Osteoblast (primary cell): Measurements from ENCODE around the gene PUM1. TPM values are rescaled to one million over a fixed set of nuclear protein-coding genes. Genes with fewer than 3 reads are reported as not detected.

Experiments used
- DNase-seq: peaks from one replicate; pipeline ENCODE4 v3.0.0; 2011; ENCODE audit warnings: low spot score, mixed read lengths; ENCODE audit not compliant: insufficient read length; ENCODE audit errors: missing footprints
- H2AFZ ChIP-seq: 2 replicates; pipeline ENCODE4 v1.6.0; 2011; ENCODE audit warnings: mild to moderate bottlenecking, low read length
- H3K27ac ChIP-seq: 2 replicates; pipeline ENCODE4 v1.5.1; 2011; ENCODE audit warnings: mild to moderate bottlenecking, low read depth, low read length, moderate library complexity
- H3K27me3 ChIP-seq: 2 replicates; pipeline ENCODE4 v1.6.0; 2012; ENCODE audit warnings: mild to moderate bottlenecking, control low read depth, inconsistent platforms, low read length, moderate library complexity; ENCODE audit not compliant: insufficient read depth
- H3K36me3 ChIP-seq: 2 replicates; pipeline ENCODE4 v1.5.1; 2011; ENCODE audit warnings: mild to moderate bottlenecking, low read length, control low read depth, moderate library complexity; ENCODE audit not compliant: insufficient read depth
- H3K4me1 ChIP-seq: 2 replicates; pipeline ENCODE4 v1.5.1; 2011; ENCODE audit warnings: mild to moderate bottlenecking, low read length, control low read depth, moderate library complexity; ENCODE audit not compliant: insufficient read depth
- H3K4me2 ChIP-seq: 2 replicates; pipeline ENCODE4 v1.6.0; 2011; ENCODE audit warnings: mild to moderate bottlenecking, low read length; ENCODE audit not compliant: insufficient read depth
- H3K4me3 ChIP-seq: fragments of 200-600 bp; sonication (generic); 3 replicates; pipeline ENCODE4 v1.5.1; 2012; ENCODE audit warnings: mild to moderate bottlenecking, low read length, inconsistent platforms; ENCODE audit not compliant: insufficient read depth
- H3K79me2 ChIP-seq: 2 replicates; pipeline ENCODE4 v1.6.0; 2012; ENCODE audit warnings: mild to moderate bottlenecking, low read length, control low read depth, inconsistent platforms; ENCODE audit not compliant: insufficient read depth
- H3K9me3 ChIP-seq: 2 replicates; pipeline ENCODE4 v1.5.1; 2011; ENCODE audit warnings: low read depth, low read length, control low read depth
- H4K20me1 ChIP-seq: 2 replicates; pipeline ENCODE4 v1.6.0; 2012; ENCODE audit warnings: mild to moderate bottlenecking, low read length, control low read depth; ENCODE audit not compliant: insufficient read depth
- total RNA-seq: library from RNA; depleted of rRNA; stranded (reverse); fragments of >200 nt; gene quantifications from 2 replicates; pipeline ENCODE4 v1.2.3, GENCODE V29; 2012
- TF ChIP-seq, protein P1 (sequence below): IDR thresholded peaks from 2 replicates; pipeline ENCODE4 v1.5.1; 2011; ENCODE audit warnings: mild to moderate bottlenecking, low read depth, low read length, moderate library complexity; ENCODE audit errors: extremely low read depth

The PUM1 gene
- total RNA-seq, 1 donor = 68.8 TPM

- Histone ChIP-seq H3K36me3 (peaks cover 62% of the 10 kb centered on the region), H3K4me2 (no peak overlapping the region), H3K9me3 (no peaks in the 10 kb centered on the region), H3K79me2 (peaks cover 6% of the 10 kb centered on the region), H4K20me1 (peaks cover 19% of the 10 kb centered on the region), H3K27ac (no peak overlapping the region), H2AFZ (no peak overlapping the region), H3K27me3 (no peaks in the 10 kb centered on the region), H3K4me3 (no peak overlapping the region), H3K4me1 (peaks cover 9% of the 10 kb centered on the region)
- DNase-seq = no peak
- TF ChIP-seq, protein P1, sequence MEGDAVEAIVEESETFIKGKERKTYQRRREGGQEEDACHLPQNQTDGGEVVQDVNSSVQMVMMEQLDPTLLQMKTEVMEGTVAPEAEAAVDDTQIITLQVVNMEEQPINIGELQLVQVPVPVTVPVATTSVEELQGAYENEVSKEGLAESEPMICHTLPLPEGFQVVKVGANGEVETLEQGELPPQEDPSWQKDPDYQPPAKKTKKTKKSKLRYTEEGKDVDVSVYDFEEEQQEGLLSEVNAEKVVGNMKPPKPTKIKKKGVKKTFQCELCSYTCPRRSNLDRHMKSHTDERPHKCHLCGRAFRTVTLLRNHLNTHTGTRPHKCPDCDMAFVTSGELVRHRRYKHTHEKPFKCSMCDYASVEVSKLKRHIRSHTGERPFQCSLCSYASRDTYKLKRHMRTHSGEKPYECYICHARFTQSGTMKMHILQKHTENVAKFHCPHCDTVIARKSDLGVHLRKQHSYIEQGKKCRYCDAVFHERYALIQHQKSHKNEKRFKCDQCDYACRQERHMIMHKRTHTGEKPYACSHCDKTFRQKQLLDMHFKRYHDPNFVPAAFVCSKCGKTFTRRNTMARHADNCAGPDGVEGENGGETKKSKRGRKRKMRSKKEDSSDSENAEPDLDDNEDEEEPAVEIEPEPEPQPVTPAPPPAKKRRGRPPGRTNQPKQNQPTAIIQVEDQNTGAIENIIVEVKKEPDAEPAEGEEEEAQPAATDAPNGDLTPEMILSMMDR = no peak
These were observed 130.9 kb downstream of the PUM1 start for GRCh38 chr1:30934613-30935012.

DNA sequence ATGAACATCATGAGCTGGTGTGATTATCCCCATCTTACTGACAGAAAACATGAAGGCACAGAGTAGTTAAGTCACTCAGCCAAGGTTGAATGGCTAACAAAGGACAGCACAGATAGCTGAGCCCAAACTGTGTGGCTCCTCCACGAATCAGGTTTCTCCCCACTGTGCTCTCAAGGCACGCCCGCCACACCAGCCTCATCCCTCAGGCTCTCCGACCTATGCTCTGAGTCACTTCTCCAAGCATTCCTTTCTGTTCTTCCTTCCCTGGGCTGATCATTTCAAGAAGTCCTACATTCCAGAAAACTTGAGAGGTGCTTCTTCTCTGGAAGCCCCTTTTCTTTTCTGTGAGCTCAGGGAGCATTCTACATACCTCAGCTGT, 131.7 kb downstream of the PUM1 start:
- Histone ChIP-seq H3K27ac (peak overlapping the region; percentile 28), H3K4me2 (no peak overlapping the region), H3K9me3 (no peaks in the 10 kb centered on the region), H2AFZ (no peak overlapping the region), H3K79me2 (peaks cover 5% of the 10 kb centered on the region), H3K27me3 (no peaks in the 10 kb centered on the region), H3K4me1 (peaks cover 9% of the 10 kb centered on the region), H4K20me1 (peaks cover 19% of the 10 kb centered on the region), H3K36me3 (peaks cover 55% of the 10 kb centered on the region), H3K4me3 (no peak overlapping the region)
- TF ChIP-seq, protein P1 = no peak
- peak; percentile 81 for DNase-seq

DNA sequence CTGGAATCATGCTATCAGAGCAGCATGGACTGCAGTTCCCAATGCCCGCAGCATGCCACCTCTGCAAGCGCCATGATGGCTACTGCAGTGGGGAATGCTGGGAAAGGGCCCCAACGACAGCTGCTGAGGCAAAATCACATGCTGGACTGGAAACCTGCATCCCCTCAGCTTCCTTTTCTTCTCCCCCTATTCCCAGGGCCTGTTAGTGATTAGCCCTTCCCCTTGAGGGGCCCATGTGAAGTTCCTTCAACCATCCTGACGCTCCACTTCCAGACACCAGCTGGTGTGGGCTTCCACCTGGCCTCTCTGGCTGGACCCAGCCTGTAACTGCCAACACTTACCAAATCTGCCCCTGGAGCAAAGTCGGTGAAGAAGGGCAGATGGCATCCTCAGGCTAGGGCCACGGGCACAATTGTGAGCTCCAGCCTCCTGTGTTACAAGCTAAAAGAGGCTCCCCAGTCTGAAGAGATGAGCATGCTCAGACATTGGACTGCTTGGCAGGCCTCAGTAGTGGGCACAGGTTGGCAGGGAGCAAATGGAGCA, 134.8 kb downstream of the PUM1 start:
- Histone ChIP-seq H3K27me3 (no peaks in the 10 kb centered on the region), H3K4me3 (no peak overlapping the region), H3K79me2 (peaks cover 5% of the 10 kb centered on the region), H4K20me1 (peaks cover 12% of the 10 kb centered on the region), H3K36me3 (peaks cover 38% of the 10 kb centered on the region), H3K27ac (no peak overlapping the region), H3K9me3 (no peaks in the 10 kb centered on the region), H3K4me2 (no peak overlapping the region), H2AFZ (no peak overlapping the region), H3K4me1 (peaks cover 9% of the 10 kb centered on the region)
- TF ChIP-seq, protein P1 = no peak
- DNase-seq = no peak

GRCh38 chr1:30929944-30930525, 135.5 kb downstream of the PUM1 start:
- TF ChIP-seq, protein P1 = no peak
- H2AFZ ChIP-seq = no peak overlapping the region
- H3K36me3 ChIP-seq = peaks cover 33% of the 10 kb centered on the region
- no peaks in the 10 kb centered on the region for H3K27me3 ChIP-seq
- no peak overlapping the region for H3K4me2 ChIP-seq
- H3K27ac ChIP-seq = no peak overlapping the region
- peaks cover 12% of the 10 kb centered on the region for H4K20me1 ChIP-seq
- H3K4me3 ChIP-seq = no peak overlapping the region
- no peaks in the 10 kb centered on the region for H3K9me3 ChIP-seq
- peaks cover 9% of the 10 kb centered on the region for H3K4me1 ChIP-seq
- DNase-seq = no peak
- H3K79me2 ChIP-seq = peaks cover 5% of the 10 kb centered on the region
